Gastrocnemius medialis (tissue), 4 donors: Measurements from ENCODE around the gene PELI3. TPM values are rescaled to one million over a fixed set of nuclear protein-coding genes. Genes with fewer than 3 reads are reported as not detected.

Source experiments
- ATAC-seq, 2 donors: fragments of 150-250 bp; one replicate each; pipeline ENCODE4 v1.9.1; 2016
- DNase-seq, 2 donors: peaks; one replicate each; pipeline ENCODE4 v3.0.0-alpha.2; 2019
- H3K27ac ChIP-seq, 4 donors: fragments of 200-600 bp; sonication (generic); 1 replicate in 1 of 4; 2 replicates in 3 of 4; pipeline ENCODE4 v1.5.1; 2016 to 2018; ENCODE audit warnings: mild to moderate bottlenecking in 2 of 4, moderate library complexity in 1 of 4
- H3K27me3 ChIP-seq, 3 donors: fragments of 200-600 bp; sonication (generic) in 2 of 3; 1 replicate in 1 of 3; 2 replicates in 2 of 3; pipeline versions ENCODE4 v1.5.1 to v1.6.0; 2016 to 2019; ENCODE audit warnings: mild to moderate bottlenecking in 1 of 3, moderate library complexity in 1 of 3
- H3K36me3 ChIP-seq, 2 donors: fragments of 200-600 bp; sonication (generic) in 1 of 2; one replicate each; pipeline ENCODE4 v1.5.1; 2017 to 2018
- H3K4me1 ChIP-seq, 2 donors: fragments of 200-600 bp; sonication (generic) in 1 of 2; one replicate each; pipeline ENCODE4 v1.5.1; 2016 to 2017; ENCODE audit warnings: mild to moderate bottlenecking in 2 of 2
- H3K4me3 ChIP-seq, 4 donors: fragments of 200-600 bp; sonication (generic) in 3 of 4; 1 replicate in 1 of 4; 2 replicates in 3 of 4; pipeline ENCODE4 v1.5.1; 2016 to 2019; ENCODE audit warnings: mild to moderate bottlenecking in 2 of 4
- H3K9me3 ChIP-seq, 3 donors: fragments of 200-600 bp; sonication (generic) in 2 of 3; 1 replicate in 1 of 3; 2 replicates in 2 of 3; pipeline ENCODE4 v1.5.1; 2016 to 2019
- CTCF ChIP-seq, 5 experiments: fragments of 450-650 bp in 3 of 5; fragments of 200-600 bp in 2 of 5; sonication (generic) in 2 of 5; IDR thresholded peaks in 4 of 5; conservative IDR thresholded peaks in 1 of 5; 1 replicate in 4 of 5; 2 replicates in 1 of 5; pipeline ENCODE4 v1.5.1; 2016 to 2019; ENCODE audit warnings: antibody characterized with exemption in 5 of 5, mild to moderate bottlenecking in 3 of 5, moderate library complexity in 3 of 5
- POLR2A ChIP-seq, 2 donors: fragments of 450-650 bp; IDR thresholded peaks; one replicate each; pipeline ENCODE4 v1.6.1; 2017; ENCODE audit warnings: antibody characterized with exemption in 2 of 2, mild to moderate bottlenecking in 2 of 2, moderate library complexity in 2 of 2
- in situ Hi-C, 4 donors: fragments of 200-750 bp; cut with MboI; loops; one replicate each; pipeline versions ENCODE4 v1.15.0 to v1.8.0; 2017; ENCODE audit warnings: low sequenced_read_pairs in 4 of 4
- intact Hi-C: fragments of 100-400 bp; cut with DNase I; formaldehyde crosslinking; loops from one replicate; pipeline ENCODE4 v1.15.1; 2023; ENCODE audit warnings: low total_unique reads
- total RNA-seq, 4 donors: library from RNA; depleted of rRNA; stranded (reverse); fragments of >200 nt; gene quantifications; one replicate each; pipeline versions ENCODE4 v1.1.0 to v1.2.3, GENCODE V29; 2016

Gene PELI3
- total RNA-seq, 4 donors from 2014 or later = 26.1 to 55.9 (median 37.3) TPM

GRCh38 chr11:66419825-66420224 lies 46.9 kb upstream of the PELI3 start:
- H3K36me3 ChIP-seq = no peaks in the 10 kb centered on the region
- H3K4me3 ChIP-seq = peak overlapping the region in 1 of 4 donors; percentile 6
- peaks cover 0 to 6% (median 0%) of the 10 kb centered on the region in 3 donors for H3K27me3 ChIP-seq
- H3K4me1 ChIP-seq = peaks cover 30 to 31% of the 10 kb centered on the region in 2 donors
- in situ Hi-C loops = loop anchor here in 3 of 4 donors (25.0 kb wide), 2 partner anchors 267 to 417 kb away; partner anchors contain the start of genes RBM4B (in 2 of the 3) and RCE1 (in 1 of the 3)
- no peak for ATAC-seq
- no peak for TF ChIP-seq POLR2A (IDR thresholded peaks at IDR 0.05)
- TF ChIP-seq CTCF (IDR thresholded peaks at IDR 0.05 in 4 of 5, conservative IDR thresholded peaks at IDR 0.05 in 1 of 5) = no peak
- intact Hi-C loops = no loop called here
- no peak overlapping the region for H3K27ac ChIP-seq
- no peaks in the 10 kb centered on the region for H3K9me3 ChIP-seq
- DNase-seq = no peak

- TF ChIP-seq POLR2A (IDR thresholded peaks at IDR 0.05) (no peak), CTCF (IDR thresholded peaks at IDR 0.05 in 4 of 5, conservative IDR thresholded peaks at IDR 0.05 in 1 of 5) (no peak)
- ATAC-seq (no peak), DNase-seq (no peak)
- Histone ChIP-seq H3K27ac (no peak within 1 kb of the TSS), H3K9me3 (no peaks in the 10 kb centered on the region), H3K36me3 (no peaks in the 10 kb centered on the region), H3K27me3 (peaks cover 0 to 6% (median 0%) of the 10 kb centered on the region in 3 donors), H3K4me3 (peak within 1 kb of the TSS in 1 of 4 donors; percentile 6), H3K4me1 (peaks cover 30 to 31% of the 10 kb centered on the region in 2 donors)
- in situ Hi-C loops = loop anchor here in 3 of 4 donors (25.0 kb wide), 2 partner anchors 266 to 416 kb away; partner anchors contain the start of genes RBM4B (in 2 of the 3) and RCE1 (in 1 of the 3)
- intact Hi-C loops = no loop called here
These were observed 45.8 kb upstream of the PELI3 start, which contains the start of gene NPAS4 for GRCh38 chr11:66420671-66421476. NPAS4 (plus strand) TSS chr11:66421035; CDS start chr11:66421180, 145 bp downstream.

GRCh38 chr11:66421492-66422205 lies 45.1 kb upstream of the PELI3 start:
- no peaks in the 10 kb centered on the region for H3K36me3 ChIP-seq

GRCh38 chr11:66426314-66426713 lies 40.4 kb upstream of the PELI3 start:
- no peak overlapping the region for H3K4me3 ChIP-seq
- no peak for ATAC-seq
- no peaks in the 10 kb centered on the region for H3K4me1 ChIP-seq
- in situ Hi-C loops = no loop called here
- TF ChIP-seq CTCF (IDR thresholded peaks at IDR 0.05 in 4 of 5, conservative IDR thresholded peaks at IDR 0.05 in 1 of 5) (no peak), POLR2A (IDR thresholded peaks at IDR 0.05) (no peak)
- no peak overlapping the region for H3K27ac ChIP-seq
- no peaks in the 10 kb centered on the region for H3K9me3 ChIP-seq
- no peaks in the 10 kb centered on the region for H3K27me3 ChIP-seq
- intact Hi-C loops = no loop called here
- no peak for DNase-seq
- H3K36me3 ChIP-seq = no peaks in the 10 kb centered on the region

More at GRCh38 chr11:66421492-66422205, 45.1 kb upstream of the PELI3 start:
- no peaks in the 10 kb centered on the region for H3K9me3 ChIP-seq
- H3K4me3 ChIP-seq = no peak overlapping the region
- ATAC-seq = peak; percentile 76
- in situ Hi-C loops (loop anchor here in 3 of 4 donors (25.0 kb wide), 2 partner anchors 266 to 416 kb away; partner anchors contain the start of genes RBM4B (in 2 of the 3) and RCE1 (in 1 of the 3)), intact Hi-C loops (no loop called here)
- TF ChIP-seq CTCF (IDR thresholded peaks at IDR 0.05 in 4 of 5, conservative IDR thresholded peaks at IDR 0.05 in 1 of 5) = no peak
- TF ChIP-seq POLR2A (IDR thresholded peaks at IDR 0.05) = no peak
- peaks cover 0 to 6% (median 0%) of the 10 kb centered on the region in 3 donors for H3K27me3 ChIP-seq
- no peak overlapping the region for H3K27ac ChIP-seq
- H3K4me1 ChIP-seq = peaks cover 30 to 31% of the 10 kb centered on the region in 2 donors
- peak; percentile 76 to 84 for DNase-seq
